Retinal pigment epithelial cell (primary cell): ENCODE measurements around the gene TDRD12.
"Not testable (repeated sequence)": the region's sequence is repeated elsewhere in the genome, so short reads cannot be mapped to it uniquely, and the experiment has no call there.

Source experiments
- DNase-seq: peaks from one replicate; pipeline ENCODE4 v3.0.0-alpha.2; 2010; ENCODE audit warnings: low read depth
- H3K4me3 ChIP-seq: 2 replicates; pipeline ENCODE4 v1.5.1; 2011; ENCODE audit warnings: mild to moderate bottlenecking, low read length, control low read depth, moderate library complexity
- CTCF ChIP-seq: conservative IDR thresholded peaks from 2 replicates; pipeline ENCODE4 v1.5.1; 2011; ENCODE audit warnings: low read depth, low read length, control low read depth, inconsistent platforms

The TDRD12 gene

DNA sequence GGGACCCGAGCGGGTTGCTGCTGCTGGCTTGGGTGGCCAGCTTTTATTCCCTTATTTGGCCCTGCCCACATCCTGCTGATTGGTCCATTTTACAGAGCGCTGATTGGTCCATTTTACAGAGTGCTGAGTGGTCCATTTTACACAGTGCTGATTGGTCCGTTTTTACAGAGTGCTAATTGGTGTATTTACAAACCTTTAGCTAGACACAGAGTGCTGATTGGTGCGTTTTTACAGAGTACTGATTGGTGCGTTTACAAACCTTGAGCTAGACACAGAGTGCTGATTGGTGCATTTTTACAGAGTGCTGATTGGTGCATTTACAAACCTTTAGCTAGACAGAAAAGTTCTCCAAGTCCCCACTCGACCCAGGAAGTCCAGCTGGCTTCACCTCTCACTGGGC, 19.4 kb upstream of the TDRD12 start:
- not testable (repeated sequence) for H3K4me3 ChIP-seq, DNase-seq

- no peak for TF ChIP-seq CTCF
- DNase-seq: no peak
- H3K4me3 ChIP-seq: no peak overlapping the region
Observed at GRCh38 chr19:32702010-32702409, 17.6 kb upstream of the TDRD12 start.

DNA sequence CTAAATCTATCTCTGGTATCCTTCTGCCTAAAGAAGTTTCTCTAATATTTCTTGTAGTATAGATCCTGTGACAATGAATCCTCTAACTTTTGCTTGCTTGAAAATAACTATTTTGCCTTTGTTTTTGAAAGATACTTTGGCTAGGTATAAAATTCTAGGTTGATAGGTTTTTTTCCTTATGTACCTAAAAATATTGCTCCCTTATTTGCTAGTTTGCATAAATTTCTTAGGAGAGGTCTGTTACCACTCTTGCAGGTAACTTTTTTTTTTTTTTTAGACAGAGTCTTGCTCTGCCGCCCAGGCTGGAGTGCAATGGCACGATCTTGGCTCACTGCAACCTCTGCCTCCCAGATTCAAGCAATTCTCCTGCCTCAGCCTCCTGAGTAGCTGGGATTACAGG, 15.6 kb upstream of the TDRD12 start:
- not testable (repeated sequence) for H3K4me3 ChIP-seq, DNase-seq

- no peak overlapping the region for H3K4me3 ChIP-seq
- DNase-seq: no peak
- TF ChIP-seq CTCF: no peak
Observed at GRCh38 chr19:32708457-32708856, 11.1 kb upstream of the TDRD12 start.

DNA sequence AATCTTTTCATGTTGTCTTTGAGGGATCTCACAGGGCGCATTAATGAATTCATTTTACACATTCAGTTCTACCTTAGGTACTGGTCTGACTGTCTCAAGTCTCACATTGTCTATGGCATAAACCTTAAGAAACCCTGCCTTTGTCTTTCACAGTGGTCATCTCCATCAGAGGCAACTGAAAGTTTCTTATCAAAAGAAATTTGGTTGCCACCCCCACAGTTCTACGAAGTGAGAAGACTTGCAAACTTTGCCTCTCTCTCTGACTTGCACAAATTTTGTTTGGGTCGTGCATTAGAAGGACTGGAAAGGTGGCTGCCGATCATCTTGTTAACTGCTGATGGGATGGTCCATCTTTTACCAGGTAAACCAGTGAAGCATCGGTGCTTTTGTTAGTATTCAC, 10.5 kb upstream of the TDRD12 start:
- no peak overlapping the region for H3K4me3 ChIP-seq
- DNase-seq: no peak
- TF ChIP-seq CTCF: no peak

GRCh38 chr19:32711747-32712146, 7.8 kb upstream of the TDRD12 start:
- TF ChIP-seq CTCF: no peak
- no peak for DNase-seq

DNA sequence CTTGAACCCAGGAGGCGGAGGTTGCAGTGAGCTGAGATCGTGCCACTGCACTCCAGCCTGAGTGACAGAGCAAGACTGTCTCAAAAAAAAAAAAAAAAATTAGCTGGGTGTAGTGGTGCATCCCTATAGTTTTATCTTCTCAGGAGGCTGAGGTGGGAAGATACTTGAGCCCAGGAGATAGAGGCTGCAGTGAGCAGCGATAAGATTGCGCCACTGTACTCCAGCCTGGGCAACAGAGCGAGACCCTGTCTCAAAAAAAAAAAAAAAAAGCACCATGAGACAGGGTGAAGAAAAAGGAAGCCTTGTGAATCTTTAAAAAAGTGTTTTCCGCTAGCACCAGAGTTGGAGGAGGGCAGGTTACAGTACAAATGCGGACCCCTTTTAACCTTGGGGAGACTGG, 3.4 kb upstream of the TDRD12 start:
- not testable (repeated sequence) for DNase-seq, H3K4me3 ChIP-seq

More at GRCh38 chr19:32711747-32712146, 7.8 kb upstream of the TDRD12 start:
- H3K4me3 ChIP-seq: no peak overlapping the region

- no peak for DNase-seq
- no peak overlapping the region for H3K4me3 ChIP-seq
- TF ChIP-seq CTCF: no peak
Observed at GRCh38 chr19:32717496-32717895, 2.1 kb upstream of the TDRD12 start.

- no peak overlapping the region for H3K4me3 ChIP-seq
- no peak for DNase-seq
- TF ChIP-seq CTCF: no peak
Observed at GRCh38 chr19:32718286-32718685, 1.3 kb upstream of the TDRD12 start.
